OCI-LY3 (cell line): ENCODE measurements around the gene PGGHG.

Source experiments
- H2AFZ ChIP-seq: fragments of 200-600, 300-600 bp; shearing (Covaris generic); 2 replicates; pipeline ENCODE4 v1.6.0; 2014; ENCODE audit warnings: antibody characterized with exemption, low read depth, low read length
- H3K27ac ChIP-seq: fragments of 200-600, 300-600 bp; sonication (generic); 2 replicates; pipeline ENCODE4 v1.5.1; 2014; ENCODE audit warnings: mild to moderate bottlenecking, low read length, moderate library complexity, mixed read lengths
- H3K27me3 ChIP-seq: fragments of 200-600, 300-600 bp; sonication (generic); 2 replicates; pipeline ENCODE4 v1.6.1; 2014; ENCODE audit warnings: low read depth, low read length, mixed read lengths
- H3K36me3 ChIP-seq: fragments of 200-600, 300-600 bp; sonication (generic); replicated peaks from 2 replicates; pipeline ENCODE3; 2014; ENCODE audit warnings: low read depth, low read length, mixed read lengths
- H3K4me1 ChIP-seq: fragments of 300-600, 200-600 bp; sonication (generic); 2 replicates; pipeline ENCODE4 v1.6.1; 2014; ENCODE audit warnings: low read length, mixed read lengths
- H3K4me2 ChIP-seq: fragments of 200-600, 300-600 bp; sonication (generic); 2 replicates; pipeline ENCODE4 v1.6.1; 2014; ENCODE audit warnings: low read length, mixed read lengths
- H3K4me3 ChIP-seq: fragments of 300-600, 200-600 bp; sonication (generic); 2 replicates; pipeline ENCODE4 v1.5.1; 2014; ENCODE audit warnings: antibody characterized with exemption, mild to moderate bottlenecking, low read length, moderate library complexity
- H3K79me2 ChIP-seq: fragments of 300-600, 200-600 bp; shearing (Covaris generic); 2 replicates; pipeline ENCODE4 v1.6.1; 2014; ENCODE audit warnings: mild to moderate bottlenecking, low read length, mixed read lengths
- H3K9ac ChIP-seq: fragments of 300-600, 200-600 bp; shearing (Covaris generic); 2 replicates; pipeline ENCODE4 v1.6.0; 2014; ENCODE audit warnings: mild to moderate bottlenecking, low read length, moderate library complexity
- H3K9me3 ChIP-seq: fragments of 200-600, 300-600 bp; shearing (Covaris generic); 2 replicates; pipeline ENCODE4 v1.6.1; 2014; ENCODE audit warnings: low read length, mixed read lengths; ENCODE audit not compliant: insufficient read depth
- H4K20me1 ChIP-seq: fragments of 200-600, 300-600 bp; sonication (generic); 2 replicates; pipeline ENCODE4 v1.6.1; 2016; ENCODE audit warnings: low read length, mixed read lengths; ENCODE audit not compliant: insufficient read depth
- CTCF ChIP-seq: fragments of 200-600, 300-600 bp; sonication (generic); IDR thresholded peaks from 2 replicates; pipeline ENCODE4 v1.5.1; 2014; ENCODE audit warnings: antibody characterized with exemption, low read length, low read depth
- EZH2phosphoT487 ChIP-seq: fragments of 200-600 bp; shearing (Covaris generic); IDR thresholded peaks from 2 replicates; pipeline ENCODE4 v1.6.1; 2018; ENCODE audit warnings: antibody characterized with exemption, mixed run types, low read depth

Gene PGGHG

DNA sequence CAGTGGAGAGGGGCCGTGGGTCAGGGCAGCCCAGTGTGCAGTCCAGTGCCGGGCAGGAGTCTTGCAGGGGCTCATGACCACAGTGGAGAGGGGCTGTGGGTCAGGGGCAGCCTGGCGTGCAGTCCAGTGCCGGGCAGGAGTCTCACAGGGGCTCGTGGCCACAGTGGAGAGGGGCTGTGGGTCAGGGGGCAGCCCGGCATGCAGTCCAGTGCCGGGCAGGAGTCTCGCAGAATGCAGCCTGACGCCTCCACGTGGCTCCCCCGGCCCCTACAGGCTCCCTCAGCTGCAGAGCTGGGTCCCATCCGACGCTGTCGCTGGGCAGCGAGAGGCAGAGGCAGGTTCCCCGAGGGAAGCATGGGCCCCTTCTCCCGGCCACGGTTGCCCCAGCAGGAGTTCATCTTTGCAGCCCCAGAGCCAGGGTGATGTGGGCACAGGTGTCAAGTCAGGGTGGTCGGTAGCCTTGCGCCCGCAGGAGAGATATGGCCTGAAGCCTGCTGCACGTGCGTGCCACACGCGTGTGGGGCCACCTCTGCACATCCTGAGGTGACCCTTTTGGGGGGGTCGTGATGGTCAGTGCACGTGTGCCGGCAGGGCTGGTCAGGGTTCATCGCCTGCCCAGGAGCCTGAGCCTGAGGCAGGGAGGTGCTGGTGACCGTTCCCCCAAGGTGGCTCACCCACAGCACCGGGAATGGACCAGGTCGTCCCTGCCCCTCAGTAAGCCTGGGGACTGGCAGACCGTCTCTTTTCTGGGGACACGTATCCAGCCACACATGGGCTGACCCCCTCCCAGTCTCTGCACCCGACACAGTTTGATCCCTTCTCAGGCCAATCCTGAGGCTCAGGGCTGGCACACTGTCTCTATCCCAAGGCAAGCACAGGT, 7.5 kb downstream of the PGGHG start:
- H4K20me1 ChIP-seq, result no peaks in the 10 kb centered on the region
- H3K27me3 ChIP-seq, result peaks cover 5% of the 10 kb centered on the region; the same call in 1 of the 2 replicates
- peaks cover 7% of the 10 kb centered on the region for H3K36me3 ChIP-seq
- no peaks in the 10 kb centered on the region for H3K79me2 ChIP-seq
- H3K9me3 ChIP-seq, result no peaks in the 10 kb centered on the region
- H3K9ac ChIP-seq, result no peak overlapping the region
- H3K4me3 ChIP-seq, result no peak overlapping the region
- H3K4me1 ChIP-seq, result no peaks in the 10 kb centered on the region
- no peak overlapping the region for H3K27ac ChIP-seq
- H2AFZ ChIP-seq, result no peak overlapping the region
- TF ChIP-seq EZH2phosphoT487, result no peak
- no peak for TF ChIP-seq CTCF
- H3K4me2 ChIP-seq, result no peak overlapping the region

DNA sequence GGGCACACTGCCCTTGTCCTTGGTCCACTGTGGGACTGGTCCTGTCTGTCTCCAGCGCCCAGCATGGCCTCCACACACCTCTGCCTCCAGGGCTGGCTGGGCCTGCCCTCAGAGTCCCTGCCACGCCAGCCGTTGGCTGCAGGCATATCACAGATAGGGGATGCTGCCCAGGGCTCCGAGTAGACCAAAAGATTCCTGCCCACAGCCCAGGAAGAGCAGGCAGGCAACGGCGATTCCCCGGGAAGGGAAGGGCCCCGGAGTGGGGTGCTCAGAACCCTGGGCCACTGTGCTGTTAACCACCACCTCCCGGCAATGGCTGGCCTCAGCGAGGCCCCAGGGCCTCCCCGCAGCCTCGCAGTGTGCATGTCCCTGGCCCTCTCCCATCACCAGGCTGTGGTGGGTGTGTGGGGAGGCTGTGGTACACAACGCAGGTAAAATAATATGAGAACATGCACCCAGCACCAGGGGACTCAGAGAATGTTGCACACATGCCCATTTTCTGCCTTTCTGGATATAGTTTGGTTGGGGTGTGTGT, 8.2 kb downstream of the PGGHG start:
- no peaks in the 10 kb centered on the region for H3K79me2 ChIP-seq

GRCh38 chr11:297586-298405, 8.9 kb downstream of the PGGHG start:
- H3K4me2 ChIP-seq, result no peak overlapping the region

More for the DNA sequence above, 8.2 kb downstream of the PGGHG start:
- Histone ChIP-seq H4K20me1 (no peaks in the 10 kb centered on the region), H3K4me3 (no peak overlapping the region), H3K27ac (no peak overlapping the region), H3K9ac (no peak overlapping the region), H3K4me1 (no peaks in the 10 kb centered on the region), H3K9me3 (no peaks in the 10 kb centered on the region), H3K27me3 (peaks cover 5% of the 10 kb centered on the region; the same call in 1 of the 2 replicates), H3K4me2 (no peak overlapping the region), H3K36me3 (peaks cover 7% of the 10 kb centered on the region), H2AFZ (no peak overlapping the region)
- TF ChIP-seq CTCF (no peak), EZH2phosphoT487 (no peak)

More at GRCh38 chr11:297586-298405, 8.9 kb downstream of the PGGHG start:
- Histone ChIP-seq H3K27ac (no peak overlapping the region), H3K9me3 (no peaks in the 10 kb centered on the region), H4K20me1 (no peaks in the 10 kb centered on the region), H3K27me3 (peaks cover 5% of the 10 kb centered on the region; the same call in 1 of the 2 replicates), H3K36me3 (peaks cover 7% of the 10 kb centered on the region), H3K4me1 (peaks cover 5% of the 10 kb centered on the region), H3K4me3 (no peak overlapping the region), H2AFZ (no peak overlapping the region), H3K79me2 (no peaks in the 10 kb centered on the region), H3K9ac (no peak overlapping the region)
- TF ChIP-seq EZH2phosphoT487 (no peak), CTCF (no peak)
